Transverse colon (tissue), 3 donors: ENCODE measurements around the gene FNDC3B.

Experiments used
- CTCF ChIP-seq, 5 experiments: fragments of 200-600 bp in 3 of 5; fragments of 450-650 bp in 2 of 5; sonication (generic) in 3 of 5; IDR thresholded peaks; 1 replicate in 2 of 5; 2 replicates in 3 of 5; pipeline ENCODE4 v1.5.1; 2016 to 2017; ENCODE audit warnings: antibody characterized with exemption in 5 of 5, inconsistent platforms in 3 of 5, mild to moderate bottlenecking in 2 of 5, moderate library complexity in 1 of 5
- POLR2A ChIP-seq: fragments of 450-650 bp; IDR thresholded peaks from one replicate; pipeline ENCODE4 v1.6.1; 2016; ENCODE audit warnings: antibody characterized with exemption, mild to moderate bottlenecking, moderate library complexity

- TF ChIP-seq CTCF (IDR thresholded peaks at IDR 0.05) (no peak), POLR2A (no peak)
These were observed 37.9 kb downstream of the FNDC3B start for GRCh38 chr3:172077197-172077757.
